ENCODE data around the gene SH3D19.

DNA sequence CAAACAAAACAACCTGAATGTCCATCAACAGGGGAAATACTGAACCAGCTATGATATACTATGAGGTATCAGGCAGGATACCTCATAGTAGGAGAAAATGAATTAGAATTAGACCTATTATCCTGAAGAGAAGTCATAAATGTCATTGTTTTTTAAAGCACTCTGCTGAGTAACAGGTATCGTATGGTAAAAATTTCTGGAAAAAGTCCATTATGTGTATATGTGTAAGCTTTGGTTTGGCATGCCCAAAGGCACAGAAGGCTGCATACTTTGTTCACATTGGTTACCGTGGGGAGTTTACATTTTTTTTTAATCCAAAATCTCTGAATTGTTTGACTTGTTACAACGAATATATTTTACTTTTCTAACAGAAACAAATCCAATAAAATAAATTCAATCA lies 155.5 kb downstream of the SH3D19 start:
- no peak for TF ChIP-seq CTCF (conservative IDR thresholded peaks at IDR 0.05; ENCODE audit: low read length)
- TF ChIP-seq EZH2phosphoT487 (IDR thresholded peaks at IDR 0.05; ENCODE audit: borderline replicate concordance, low read depth, low read length): no peak

Measured in OCI-LY7 (cell line).